GM21515 (cell line): Measurements from ENCODE around the gene DNLZ.

Experiments
- ATAC-seq: cut with Tn5 transposase; IDR thresholded peaks from one replicate; pipeline ENCODE4 v1.9.1; 2021; ENCODE audit not compliant: unreplicated experiment

The DNLZ gene

GRCh38 chr9:136377341-136378169 is 14.0 kb upstream of the DNLZ start:
- no peak for ATAC-seq

- ATAC-seq = no peak
These were observed 12.9 kb upstream of the DNLZ start for GRCh38 chr9:136376457-136376856.

GRCh38 chr9:136375096-136375495 is 11.6 kb upstream of the DNLZ start:
- no peak for ATAC-seq

- no peak for ATAC-seq
These were observed 10.6 kb upstream of the DNLZ start for GRCh38 chr9:136374183-136374575.

GRCh38 chr9:136373300-136374182 is 10.0 kb upstream of the DNLZ start, which contains the start of gene CARD9:
CARD9 (minus strand) TSS chr9:136373669; CDS start chr9:136372078, 1,591 bp downstream.
- no peak for ATAC-seq

- no peak for ATAC-seq
These were observed 9.2 kb upstream of the DNLZ start for GRCh38 chr9:136372561-136373299.

- no peak for ATAC-seq
These were observed 8.5 kb upstream of the DNLZ start for GRCh38 chr9:136372006-136372405.

GRCh38 chr9:136371533-136371880 is 8.0 kb upstream of the DNLZ start:
- no peak for ATAC-seq

GRCh38 chr9:136370687-136371532 is 7.4 kb upstream of the DNLZ start:
- ATAC-seq = no peak

GRCh38 chr9:136370037-136370436 is 6.5 kb upstream of the DNLZ start:
- ATAC-seq = no peak

GRCh38 chr9:136368190-136368589 is 4.6 kb upstream of the DNLZ start:
- no peak for ATAC-seq

- no peak for ATAC-seq
These were observed 4.0 kb upstream of the DNLZ start for GRCh38 chr9:136367296-136368145.

GRCh38 chr9:136366826-136367225 is 3.3 kb upstream of the DNLZ start:
- no peak for ATAC-seq

- ATAC-seq = no peak
These were observed 2.3 kb upstream of the DNLZ start for GRCh38 chr9:136365775-136366222.

GRCh38 chr9:136364942-136365774 is 1.6 kb upstream of the DNLZ start:
- no peak for ATAC-seq

GRCh38 chr9:136363949-136364748 is 605 bp upstream of the DNLZ start:
- no peak for ATAC-seq

- ATAC-seq = no peak
These were observed 1.1 kb downstream of the DNLZ start for GRCh38 chr9:136362450-136362784.
